Pancreas (tissue), 10 donors: ENCODE results near the gene FOXJ1. TPM values are rescaled to one million over a fixed set of nuclear protein-coding genes. Genes with fewer than 3 reads are reported as not detected.

ENCODE experiments used
- ATAC-seq, 4 donors: fragments of 200-7000 bp; cut with Tn5 transposase; one replicate each; pipeline versions ENCODE4 v1.8.0 to v1.9.1; 2020; ENCODE audit warnings: mild to moderate bottlenecking in 4 of 4, moderate library complexity in 4 of 4
- DNase-seq, 6 donors: peaks; one replicate each; pipeline ENCODE4 v3.0.0-alpha.2; 2020
- FAIRE-seq: peaks from 2 replicates; lab custom pipeline; 2012; peaks lifted over from hg19 to GRCh38; lab: Jason Lieb, UNC
- H3K27ac ChIP-seq, 4 donors: fragments of 200-600 bp; sonication (generic); 1 replicate in 3 of 4; 2 replicates in 1 of 4; pipeline versions ENCODE4 v1.5.0 to v1.8.0; 2020
- H3K27me3 ChIP-seq, 4 donors: fragments of 200-600 bp; one replicate each; pipeline ENCODE4 v1.8.0; 2021
- H3K36me3 ChIP-seq, 3 donors: fragments of 200-600 bp; sonication (generic) in 1 of 3; one replicate each; pipeline versions ENCODE4 v1.5.0 to v1.8.0; 2020 to 2021
- H3K4me1 ChIP-seq, 3 donors: fragments of 200-600 bp; one replicate each; pipeline ENCODE4 v1.8.0; 2021
- H3K4me3 ChIP-seq, 4 donors: fragments of 200-600 bp; sonication (generic) in 2 of 4; one replicate each; pipeline versions ENCODE4 v1.5.0 to v1.8.0; 2020 to 2021
- H3K9me3 ChIP-seq, 4 donors: fragments of 200-600 bp; one replicate each; pipeline ENCODE4 v1.8.0; 2021
- WGBS, 2 donors: extraction: QIAGEN DNeasy Blood & Tissue Kit; methylation state at CpG; one replicate each; pipeline ENCODE4 v1.1.7; 2013; 5-methylcytosine and 5-hydroxymethylcytosine counted together
- intact Hi-C, 3 donors: fragments of 100-400 bp; cut with DNase I; formaldehyde crosslinking; loops; one replicate each; pipeline versions ENCODE4 v1.11.1 to v1.14.2; 2022
- polyA plus RNA-seq, 2 donors: library from polyadenylated mRNA; stranded (reverse); fragments of 200-250 nt; gene quantifications; one replicate each; pipeline ENCODE4 v1.2.3, GENCODE V29; 2013
- total RNA-seq, 6 donors: library from RNA; stranded (reverse); fragmentation: NEBNext Ultra II Directional in 4 of 6; extraction: Animal tissue kit (Norgen Biotek cat#: 25700) in 4 of 6; gene quantifications; one replicate each; pipeline versions ENCODE4 v1.2.1 to v1.2.4, GENCODE V29; 2021 to 2023
- TF ChIP-seq, protein P1 (sequence below), 4 donors: fragments of 200-600 bp; sonication (generic) in 3 of 4; IDR thresholded peaks; one replicate each; pipeline versions ENCODE4 v1.5.0 to v1.8.0; 2021; ENCODE audit warnings: antibody characterized with exemption in 4 of 4
- donor health status: healthy with polysubstance abuse.
- donor health status: DM: no; HTN: no; CAD: no; lungs with moderate emphysema.
- donor health status: DM: no; HTN: no; CAD: no.
- donor health status: control.
- donor health status: control.
- donor health status: Bipolar disorder and iron deficiency.
- donor health status: DM: yes; HTN: yes; CAD: no.
- donor health status: DM: no; HTN: no; CAD: no.
- donor health status: DM: no; HTN: no; CAD: no.
- donor health status: DM: yes; HTN: yes; CAD: no.

The FOXJ1 gene
- total and polyA plus RNA-seq, 8 donors: 0.14 to 5.7 (median 0.64) TPM

DNA sequence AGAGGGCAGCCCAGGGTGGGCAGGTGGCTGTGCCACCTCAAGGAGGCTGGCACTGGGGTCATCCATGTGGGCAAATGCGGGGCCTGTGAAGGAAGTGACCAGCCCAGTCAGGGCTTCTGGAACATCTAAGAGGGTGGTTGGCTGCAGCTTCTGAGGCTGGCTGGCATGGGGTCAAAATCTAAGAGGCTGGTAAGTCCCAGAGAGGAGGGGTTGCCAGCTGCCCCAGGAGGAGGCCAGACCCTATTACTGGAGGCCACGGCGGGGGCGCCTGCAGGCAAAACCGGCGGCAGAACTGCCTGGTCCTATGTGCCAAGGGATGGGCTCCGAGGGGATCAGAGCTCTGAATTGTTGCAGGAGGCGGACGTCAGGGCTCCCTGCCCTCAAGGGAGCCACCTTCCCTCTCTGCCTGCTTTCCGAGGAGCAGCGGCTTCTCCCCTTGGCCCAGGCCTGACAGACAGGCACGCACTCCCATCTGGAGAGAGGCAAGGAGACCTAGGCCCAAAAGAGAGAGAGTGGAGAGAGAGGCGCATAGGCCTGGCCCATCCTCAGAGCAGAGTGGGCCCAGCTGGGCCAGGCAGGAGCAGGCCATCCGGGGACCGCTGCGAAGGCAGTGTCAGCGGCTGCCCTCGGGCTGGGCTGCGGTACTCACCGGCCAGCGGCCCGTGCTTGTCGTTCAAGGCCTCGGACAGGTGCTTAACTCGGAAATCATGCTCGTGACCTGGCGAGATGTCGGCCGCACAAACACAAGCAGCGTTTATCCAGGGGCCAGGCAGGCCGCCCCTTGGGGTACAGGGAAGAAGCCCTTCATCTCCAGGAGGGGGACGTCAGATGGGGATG is 51.1 kb downstream of the FOXJ1 start:
- Histone ChIP-seq H3K27ac (no peak overlapping the region), H3K4me1 (no peaks in the 10 kb centered on the region), H3K9me3 (no peaks in the 10 kb centered on the region), H3K4me3 (no peak overlapping the region), H3K27me3 (no peaks in the 10 kb centered on the region), H3K36me3 (peaks cover 0 to 73% (median 34%) of the 10 kb centered on the region in 3 donors)
- FAIRE-seq (no peak), DNase-seq (peak in 1 of 6 donors; percentile 64), ATAC-seq (no peak)
- WGBS, 2 donors: 91 to 92% methylated on average over 30 to 32 of the region's 32 CpGs
- intact Hi-C loops: no loop called here
- TF ChIP-seq, protein P1, sequence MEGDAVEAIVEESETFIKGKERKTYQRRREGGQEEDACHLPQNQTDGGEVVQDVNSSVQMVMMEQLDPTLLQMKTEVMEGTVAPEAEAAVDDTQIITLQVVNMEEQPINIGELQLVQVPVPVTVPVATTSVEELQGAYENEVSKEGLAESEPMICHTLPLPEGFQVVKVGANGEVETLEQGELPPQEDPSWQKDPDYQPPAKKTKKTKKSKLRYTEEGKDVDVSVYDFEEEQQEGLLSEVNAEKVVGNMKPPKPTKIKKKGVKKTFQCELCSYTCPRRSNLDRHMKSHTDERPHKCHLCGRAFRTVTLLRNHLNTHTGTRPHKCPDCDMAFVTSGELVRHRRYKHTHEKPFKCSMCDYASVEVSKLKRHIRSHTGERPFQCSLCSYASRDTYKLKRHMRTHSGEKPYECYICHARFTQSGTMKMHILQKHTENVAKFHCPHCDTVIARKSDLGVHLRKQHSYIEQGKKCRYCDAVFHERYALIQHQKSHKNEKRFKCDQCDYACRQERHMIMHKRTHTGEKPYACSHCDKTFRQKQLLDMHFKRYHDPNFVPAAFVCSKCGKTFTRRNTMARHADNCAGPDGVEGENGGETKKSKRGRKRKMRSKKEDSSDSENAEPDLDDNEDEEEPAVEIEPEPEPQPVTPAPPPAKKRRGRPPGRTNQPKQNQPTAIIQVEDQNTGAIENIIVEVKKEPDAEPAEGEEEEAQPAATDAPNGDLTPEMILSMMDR (IDR thresholded peaks at IDR 0.05): no peak

DNA sequence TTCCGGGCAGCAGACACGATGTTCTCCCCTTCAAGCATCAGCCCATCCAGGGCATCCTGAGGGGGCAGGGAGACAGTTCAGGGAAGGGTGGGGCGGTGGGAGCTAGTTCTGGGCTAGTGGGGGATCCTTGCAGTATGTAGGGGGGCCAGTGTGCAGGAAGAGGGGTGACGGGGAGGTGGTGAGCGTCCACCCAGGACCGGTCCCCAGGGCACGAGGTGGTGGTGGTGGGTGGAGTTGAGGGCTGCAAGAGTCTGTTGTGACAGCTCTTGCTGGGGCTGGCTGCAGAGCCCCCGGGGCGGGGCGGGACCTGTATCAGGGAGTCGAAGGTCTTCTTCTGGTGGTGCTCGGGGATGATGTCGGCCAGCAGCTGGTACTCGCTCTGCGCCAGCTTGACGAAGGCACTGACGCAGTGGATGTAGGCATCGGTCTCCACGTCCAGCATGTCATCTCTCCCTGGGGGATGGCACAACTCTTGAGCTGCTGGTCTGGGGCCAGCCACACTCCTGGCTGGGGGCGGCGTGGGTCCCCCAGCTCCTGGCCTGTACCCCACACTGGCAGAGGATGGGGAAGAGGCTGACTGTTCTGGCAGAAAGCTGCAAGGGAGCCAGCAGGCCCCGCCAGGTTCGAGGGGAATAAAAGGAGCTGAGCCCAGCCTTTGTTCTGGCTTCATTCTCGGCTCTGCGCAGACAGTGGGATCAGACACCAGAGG is 52.0 kb downstream of the FOXJ1 start:
- FAIRE-seq: no peak
- H3K27ac ChIP-seq: no peak overlapping the region
- TF ChIP-seq, protein P1 (IDR thresholded peaks at IDR 0.05): no peak
- H3K9me3 ChIP-seq: no peaks in the 10 kb centered on the region
- intact Hi-C loops: no loop called here
- no peaks in the 10 kb centered on the region for H3K27me3 ChIP-seq
- 96 to 97% methylated on average over 25 of the region's 25 CpGs for WGBS, 2 donors
- H3K4me3 ChIP-seq: no peak overlapping the region
- H3K36me3 ChIP-seq: peaks cover 0 to 77% (median 31%) of the 10 kb centered on the region in 3 donors
- peak in 2 of 6 donors; percentile 57 to 74 for DNase-seq
- ATAC-seq: no peak
- no peaks in the 10 kb centered on the region for H3K4me1 ChIP-seq

DNA sequence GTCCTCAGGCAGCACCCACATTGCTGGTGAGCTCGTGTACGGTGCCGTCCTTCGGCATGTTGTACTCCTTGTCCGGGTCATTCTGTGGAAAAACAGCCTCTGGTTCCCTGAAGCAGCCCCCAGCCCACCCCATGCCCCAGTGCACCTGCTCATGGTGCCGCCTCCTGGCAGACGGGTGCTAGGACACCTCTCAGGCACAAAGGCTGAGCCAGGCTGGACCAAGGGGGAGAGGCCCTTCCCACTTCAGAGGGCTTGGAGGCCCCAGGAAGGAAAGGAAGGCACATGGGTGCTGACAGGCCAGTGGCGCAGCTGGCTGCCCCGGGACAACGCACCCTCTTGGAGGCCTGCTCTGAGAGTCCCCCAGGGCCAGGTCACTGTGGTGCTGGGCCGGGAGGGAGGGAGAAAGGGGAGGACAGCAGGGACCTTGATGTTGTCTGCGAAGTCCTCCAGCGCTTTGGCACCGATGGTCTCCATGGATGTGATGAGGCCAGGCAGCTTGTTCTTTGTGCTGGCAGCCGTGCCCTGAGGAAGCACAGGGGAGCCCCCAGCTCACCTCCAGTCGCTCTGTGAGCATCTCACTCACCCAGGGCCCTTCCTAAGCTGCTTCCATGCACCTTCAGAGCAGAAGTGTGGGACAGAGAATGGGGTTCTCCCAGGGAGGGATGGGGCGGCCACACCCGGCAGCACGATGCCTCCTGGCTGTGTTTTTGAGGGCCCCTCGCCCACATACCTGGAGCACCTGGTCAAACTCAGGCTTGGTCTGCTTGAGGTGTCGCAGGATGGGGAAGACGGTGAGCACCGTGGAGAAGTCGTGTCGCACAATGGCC is 52.8 kb downstream of the FOXJ1 start:
- no peak for ATAC-seq
- Histone ChIP-seq H3K36me3 (peaks cover 0 to 74% (median 28%) of the 10 kb centered on the region in 3 donors), H3K9me3 (no peaks in the 10 kb centered on the region)

DNA sequence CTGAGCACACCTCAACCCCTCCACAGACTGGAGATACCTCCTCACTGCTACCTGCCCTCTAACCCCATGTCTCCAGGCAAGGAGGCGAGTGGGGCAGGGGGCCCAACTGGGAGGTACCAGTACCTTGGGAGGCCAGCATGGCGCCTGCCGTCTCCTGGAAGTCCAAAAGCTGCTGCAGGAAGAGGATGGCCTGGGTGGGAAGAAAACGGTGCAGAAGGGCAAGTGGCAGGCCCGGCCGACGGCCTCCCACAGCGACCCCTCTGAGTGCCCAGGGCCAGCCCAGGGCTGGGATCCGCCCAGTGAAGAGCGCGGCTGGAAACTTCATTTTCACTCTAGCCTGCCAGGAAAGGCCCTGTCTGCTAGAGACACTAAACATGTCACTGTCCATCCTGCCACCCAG is 53.5 kb downstream of the FOXJ1 start:
- H3K9me3 ChIP-seq: no peaks in the 10 kb centered on the region
- DNase-seq (peak in 1 of 6 donors; percentile 61), FAIRE-seq (no peak), ATAC-seq (no peak)
- intact Hi-C loops: no loop called here
- TF ChIP-seq, protein P1 (IDR thresholded peaks at IDR 0.05): no peak
- peaks cover 0 to 74% (median 28%) of the 10 kb centered on the region in 3 donors for H3K36me3 ChIP-seq
- WGBS, 2 donors: 85 to 96% methylated on average over 11 of the region's 11 CpGs
- no peaks in the 10 kb centered on the region for H3K27me3 ChIP-seq
- H3K4me3 ChIP-seq: no peak overlapping the region
- H3K4me1 ChIP-seq: no peaks in the 10 kb centered on the region
- H3K27ac ChIP-seq: no peak overlapping the region

More for the DNA sequence above, 52.8 kb downstream of the FOXJ1 start:
- no peak overlapping the region for H3K27ac ChIP-seq
- H3K4me1 ChIP-seq: no peaks in the 10 kb centered on the region
- no peaks in the 10 kb centered on the region for H3K27me3 ChIP-seq
- 89 to 94% methylated on average over 24 to 25 of the region's 25 CpGs for WGBS, 2 donors
- DNase-seq (peak in 2 of 6 donors; percentile 43 to 67), FAIRE-seq (no peak)
- intact Hi-C loops: no loop called here
- TF ChIP-seq, protein P1 (IDR thresholded peaks at IDR 0.05): no peak
- no peak overlapping the region for H3K4me3 ChIP-seq
